HG03097 (cell line): ENCODE results near the gene NRM.

Experiments
- ATAC-seq: cut with Tn5 transposase; IDR thresholded peaks from one replicate; pipeline ENCODE4 v1.9.1; 2021; ENCODE audit not compliant: unreplicated experiment, low FRiP score

NRM gene

DNA sequence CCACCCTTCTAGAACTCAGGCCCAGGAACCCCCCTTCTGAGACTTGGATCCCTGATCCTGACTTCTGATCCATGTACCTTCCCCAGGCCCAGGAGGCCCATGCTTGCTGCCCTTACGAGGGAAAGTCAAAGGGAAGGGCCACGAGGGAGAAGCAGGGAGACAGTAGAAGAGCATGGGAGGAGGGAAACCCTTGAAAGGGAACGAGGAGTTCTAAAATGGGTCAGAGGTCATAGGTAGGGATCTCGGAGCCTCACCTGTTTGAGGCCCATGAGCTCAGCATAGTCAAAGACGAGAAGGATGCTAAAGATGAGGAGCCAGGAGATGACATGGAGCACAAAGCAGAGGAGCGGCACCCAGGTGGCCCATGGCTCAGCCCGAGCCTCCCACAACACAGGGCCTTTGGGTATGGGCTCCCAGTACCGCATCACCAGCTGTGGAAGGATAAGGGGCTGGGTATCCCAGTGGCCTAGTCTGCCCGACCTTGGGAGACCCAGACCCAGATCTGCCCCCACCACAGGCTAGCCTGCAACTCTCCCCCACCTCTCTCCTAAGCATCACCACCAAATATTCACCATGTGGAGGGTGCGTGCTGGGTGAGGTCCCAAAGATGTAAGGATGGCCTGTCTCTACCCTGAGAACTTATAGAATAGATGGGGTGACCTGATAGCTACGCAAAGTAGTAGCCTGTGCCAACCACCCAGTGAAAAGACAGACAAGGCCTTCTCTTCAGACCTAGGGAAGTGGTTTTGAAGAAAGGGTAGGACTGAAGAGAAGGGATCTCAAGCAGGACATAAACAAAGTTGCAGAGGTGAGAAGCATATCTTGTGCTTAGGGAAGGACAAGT, 1.5 kb downstream of the NRM start:
- no peak for ATAC-seq

DNA sequence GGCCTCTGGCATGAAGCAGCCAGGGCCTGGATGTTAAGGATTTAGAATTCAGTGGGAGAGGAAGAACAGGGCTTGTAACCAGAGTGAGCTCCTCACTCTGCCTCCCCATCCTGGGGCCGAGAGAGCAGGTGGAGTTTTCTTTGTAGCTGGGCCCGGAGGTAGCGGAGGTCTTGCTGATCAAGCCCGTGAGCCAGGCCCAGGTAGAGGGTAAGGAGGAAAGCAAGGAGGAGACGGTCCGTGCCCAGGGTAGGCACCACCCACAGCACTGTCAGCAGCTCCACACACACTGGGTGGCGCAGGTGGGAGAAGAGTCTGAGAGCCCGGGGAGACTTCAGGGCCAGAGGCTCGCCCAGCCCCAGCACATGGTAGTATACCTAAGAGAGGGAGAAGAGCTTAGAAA, 2.2 kb downstream of the NRM start:
- no peak for ATAC-seq

DNA sequence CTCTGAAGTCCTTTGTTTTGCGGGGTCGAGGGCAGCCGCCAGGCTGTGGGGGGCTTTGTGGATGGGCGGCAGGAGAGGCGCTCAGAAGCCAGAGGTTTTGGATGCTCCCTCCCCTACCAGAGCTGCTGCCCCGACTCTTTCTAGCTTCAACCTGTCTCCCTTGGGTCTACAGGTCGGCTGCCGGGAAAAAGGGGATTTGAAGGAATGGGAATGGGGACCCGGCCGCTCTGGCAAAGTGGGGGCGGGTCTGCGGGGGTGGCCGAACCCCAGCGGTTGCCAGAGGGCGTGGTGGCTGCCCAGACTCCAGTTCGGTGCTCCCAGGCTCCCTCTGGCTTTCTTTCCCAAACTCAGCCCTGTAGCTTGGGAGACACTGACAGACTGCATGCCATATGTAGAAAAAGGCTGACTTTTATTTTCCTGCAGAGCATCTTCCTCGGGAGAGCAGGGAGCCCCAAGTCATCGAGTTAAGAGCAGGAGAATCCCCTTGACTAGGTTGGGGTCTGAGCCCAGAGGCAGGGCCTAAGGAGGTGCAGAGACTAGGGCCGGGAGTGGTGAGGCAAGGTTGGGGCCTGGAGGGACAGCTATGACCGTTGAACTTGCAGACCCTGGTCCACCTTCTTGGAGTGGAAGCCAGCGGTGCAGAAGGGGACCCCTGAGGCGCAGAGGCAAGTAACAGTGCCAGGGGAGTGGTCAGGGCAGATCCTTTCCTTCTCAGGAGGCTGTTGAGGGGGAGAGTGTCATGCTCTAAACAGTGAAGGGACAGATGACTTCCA, 2.9 kb downstream of the NRM start:
- ATAC-seq = no peak

DNA sequence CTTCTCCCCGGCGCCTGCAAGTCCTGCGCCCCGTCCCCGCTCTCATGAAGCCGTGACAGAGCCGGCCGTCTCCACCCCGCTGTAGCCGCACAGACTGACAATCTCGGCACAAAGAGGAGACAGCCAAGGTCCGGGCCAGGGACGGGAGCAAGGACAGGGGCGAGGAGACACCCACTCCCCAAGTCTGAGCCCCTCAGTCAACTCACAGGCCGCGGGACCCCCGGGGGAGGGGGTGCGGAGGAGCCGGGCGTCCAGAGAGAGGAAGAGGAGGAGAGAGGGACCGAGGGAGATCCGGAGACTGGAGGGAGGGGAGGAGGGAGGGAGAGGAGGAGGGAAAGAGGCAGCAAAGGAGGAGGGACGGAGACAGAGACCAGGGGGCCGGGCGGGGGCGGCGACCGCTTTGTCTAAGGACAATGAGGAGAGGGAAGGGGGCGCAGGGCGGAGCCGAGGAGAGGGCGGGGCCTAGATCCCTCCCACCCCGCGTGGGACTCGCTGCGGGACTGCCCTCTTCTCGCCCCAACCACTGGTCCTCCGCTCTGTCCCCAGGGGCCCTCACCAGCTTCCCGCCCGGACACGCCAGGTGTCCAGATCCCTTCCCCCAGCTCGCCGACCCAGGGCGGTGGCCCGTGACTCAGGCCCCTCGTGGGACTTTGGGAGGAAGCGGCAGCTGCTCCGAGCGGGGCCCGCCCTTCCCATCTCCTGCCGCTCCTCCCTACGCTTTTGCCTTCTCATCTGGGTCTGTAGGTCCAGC, 3.7 kb downstream of the NRM start:
- ATAC-seq = peak; percentile 49

DNA sequence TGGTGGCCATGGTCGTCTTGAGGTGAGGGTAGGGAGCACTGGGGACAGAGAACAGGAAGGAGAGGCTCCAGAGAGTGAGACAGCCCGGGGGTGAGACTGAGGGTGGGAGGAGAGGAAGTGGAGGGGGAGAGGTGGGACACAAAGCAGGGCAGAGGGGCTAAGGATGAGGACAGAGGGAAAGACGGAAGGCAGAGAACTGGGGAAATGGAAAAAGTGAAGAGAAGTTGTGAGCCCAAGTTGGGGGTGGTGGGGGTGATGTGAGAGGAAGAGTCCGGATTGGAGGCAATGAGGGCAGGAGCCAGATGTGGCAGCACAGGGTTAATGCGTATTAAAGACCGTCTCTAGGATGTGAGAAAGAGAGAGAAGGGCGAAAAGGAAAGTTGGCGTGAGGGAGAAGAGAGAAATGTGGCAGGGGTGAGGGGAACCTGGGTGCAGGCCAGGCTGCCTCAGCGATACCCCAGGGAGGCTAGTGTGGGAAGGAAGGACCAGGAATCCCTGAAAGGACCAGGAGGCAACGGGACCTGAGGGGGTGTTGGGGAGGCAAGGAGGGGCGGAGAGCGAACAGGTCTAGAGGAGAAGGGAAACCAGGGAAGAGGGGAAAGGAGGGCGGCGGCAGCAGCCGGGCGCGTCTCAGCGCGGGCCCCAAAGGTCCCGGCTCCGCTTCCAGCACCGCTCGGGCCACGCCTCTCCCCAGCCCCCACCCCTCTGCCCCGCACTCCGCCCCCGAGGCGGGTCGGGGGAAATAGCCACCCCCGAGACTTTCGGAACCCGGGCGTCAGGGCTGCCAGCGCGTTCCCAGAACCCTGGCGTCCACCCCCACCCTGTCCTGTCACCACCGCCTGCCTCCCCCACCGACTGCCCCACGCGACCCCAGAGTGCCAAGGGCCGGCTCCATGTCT, 4.5 kb downstream of the NRM start, which contains the start of gene PPP1R18:
Gene PPP1R18 (minus strand): TSS at position 637 of the 899 bp plus-strand sequence. CDS start 627 bp downstream, at position 10.
- ATAC-seq = peak; percentile 15

DNA sequence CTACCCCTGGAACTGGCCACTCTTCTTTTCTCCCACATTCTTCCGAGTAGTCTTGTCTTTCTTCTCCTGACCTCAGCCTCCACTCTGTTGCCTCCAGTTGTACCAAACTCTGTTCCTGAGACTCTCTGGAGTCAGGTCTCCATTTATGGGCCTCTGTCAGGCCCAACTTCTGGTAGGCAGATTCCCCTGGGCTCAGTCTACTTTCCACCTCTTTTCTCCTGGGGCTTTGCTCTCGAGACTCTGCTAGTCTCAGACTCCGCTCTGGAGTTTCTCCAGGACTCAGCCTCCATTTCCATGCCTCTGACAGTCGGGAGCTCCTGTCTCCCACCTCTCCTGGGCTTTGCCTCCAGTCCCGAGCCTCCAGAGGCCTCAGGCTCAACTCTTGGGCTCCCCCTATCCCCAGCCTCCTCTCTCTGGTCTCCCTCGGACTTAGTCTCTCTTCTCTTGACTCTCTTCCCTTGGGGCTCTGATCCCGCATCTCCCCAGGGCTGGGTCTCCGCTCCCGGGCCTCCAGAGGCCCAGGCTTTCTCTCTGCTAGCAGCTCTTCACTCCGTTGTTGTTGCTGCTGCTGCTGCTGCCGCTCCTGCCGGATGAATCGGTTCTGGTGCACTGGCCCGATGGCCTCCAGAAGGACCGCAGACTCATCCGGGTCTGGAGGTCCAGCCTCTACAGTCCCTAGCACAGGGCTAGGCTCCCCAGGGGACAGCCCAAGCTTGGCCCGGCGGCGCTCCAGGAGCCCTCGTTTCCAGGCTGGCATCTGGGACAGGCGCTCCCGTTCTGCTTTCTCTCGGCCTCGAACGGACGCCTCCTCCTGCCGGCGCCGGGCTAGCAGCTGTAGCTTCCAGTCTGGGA, 5.4 kb downstream of the NRM start:
- ATAC-seq = no peak

DNA sequence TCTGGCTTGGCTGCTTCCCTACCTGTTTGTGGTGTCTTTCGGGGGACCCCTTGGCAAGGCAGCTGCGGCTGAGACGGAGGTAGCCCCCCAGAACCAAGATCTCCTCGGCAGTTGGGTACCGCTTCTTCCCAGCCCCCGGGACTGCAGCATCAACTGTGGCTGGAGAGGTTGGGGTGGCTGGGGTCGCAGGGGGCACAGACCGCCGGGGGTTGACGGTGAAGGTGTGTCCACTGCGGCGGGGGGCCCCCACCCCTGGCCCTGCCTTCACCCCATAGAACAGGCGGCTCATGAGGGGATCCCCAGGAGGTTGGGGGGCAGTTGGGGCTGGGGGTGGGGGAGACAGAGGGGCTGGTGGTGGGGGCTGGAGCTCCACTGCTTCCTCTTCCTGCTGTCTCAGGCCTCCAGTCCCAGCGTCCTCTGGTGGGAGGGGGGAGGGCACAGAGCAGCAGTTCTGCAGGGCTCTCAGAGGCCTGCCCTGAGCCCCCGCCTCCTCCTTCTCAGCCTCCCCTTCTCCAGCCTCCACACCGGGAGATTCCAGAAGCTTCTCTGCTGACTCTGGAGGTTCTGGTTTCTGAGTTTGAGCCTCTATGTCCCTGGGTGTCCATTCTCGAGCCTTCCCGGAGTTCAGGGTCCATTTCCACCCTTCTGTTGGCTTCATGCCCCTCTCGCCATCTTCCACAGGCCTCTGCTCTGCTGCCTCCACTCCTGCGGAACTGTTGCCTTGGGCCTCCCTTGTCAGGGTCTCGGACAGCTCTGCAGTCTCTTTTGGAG, 6.2 kb downstream of the NRM start:
- no peak for ATAC-seq

DNA sequence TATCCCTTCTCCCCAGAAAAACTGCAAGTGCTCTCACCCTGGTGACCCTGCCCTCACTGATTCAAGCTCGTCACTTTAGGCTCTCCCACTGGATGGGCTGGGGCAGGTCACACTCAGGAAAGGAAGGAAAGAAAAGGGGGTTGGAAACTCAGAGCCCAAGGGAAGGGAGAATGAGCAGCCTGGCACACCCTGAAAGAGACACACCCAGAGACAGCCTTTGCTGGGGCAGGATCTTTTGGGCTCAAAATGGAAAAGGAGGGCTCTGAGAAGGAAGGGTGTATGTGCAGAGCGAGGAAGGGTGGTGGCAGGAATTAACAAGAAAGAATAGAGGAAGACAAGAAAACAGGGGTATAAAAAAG, 6.8 kb downstream of the NRM start:
- ATAC-seq = no peak

DNA sequence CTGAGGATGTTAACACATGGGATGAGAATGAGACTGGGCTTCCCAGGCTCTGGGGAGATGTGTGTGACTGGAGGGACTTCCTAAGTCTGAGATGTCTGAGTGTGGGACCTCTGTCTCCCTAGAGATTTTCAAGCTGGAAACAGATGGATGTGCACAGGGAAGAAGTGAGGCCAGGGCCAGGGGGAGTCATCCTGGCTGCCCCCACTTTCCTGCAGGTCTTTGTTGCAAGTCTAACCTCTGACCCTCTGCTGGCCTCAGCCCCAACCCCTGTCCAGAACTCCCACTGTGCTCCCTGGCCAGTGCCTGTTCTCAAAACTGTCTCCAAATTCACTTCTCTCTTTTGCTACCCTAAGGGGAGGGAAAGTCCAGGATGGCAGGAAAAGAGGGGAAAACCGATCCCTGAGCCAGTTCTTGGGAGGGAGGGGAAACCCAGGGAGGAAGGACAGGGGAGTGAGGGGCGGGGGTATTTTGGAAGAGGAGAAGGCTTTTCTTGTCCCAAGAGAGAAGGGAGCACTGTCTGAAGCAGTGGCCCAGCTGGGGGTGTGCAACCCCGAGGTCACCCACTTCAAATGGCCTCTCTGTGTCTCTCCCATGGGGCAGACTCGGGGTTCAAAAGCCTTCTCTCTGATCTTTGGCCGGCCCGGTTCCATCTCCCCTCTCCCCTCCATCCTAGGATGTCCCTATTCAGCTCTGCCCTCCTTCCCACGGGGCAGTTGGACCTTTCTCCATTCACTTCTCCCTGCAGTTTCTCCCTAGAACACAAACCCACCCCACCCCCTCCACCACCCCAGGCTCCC, 7.4 kb downstream of the NRM start:
- ATAC-seq = no peak

DNA sequence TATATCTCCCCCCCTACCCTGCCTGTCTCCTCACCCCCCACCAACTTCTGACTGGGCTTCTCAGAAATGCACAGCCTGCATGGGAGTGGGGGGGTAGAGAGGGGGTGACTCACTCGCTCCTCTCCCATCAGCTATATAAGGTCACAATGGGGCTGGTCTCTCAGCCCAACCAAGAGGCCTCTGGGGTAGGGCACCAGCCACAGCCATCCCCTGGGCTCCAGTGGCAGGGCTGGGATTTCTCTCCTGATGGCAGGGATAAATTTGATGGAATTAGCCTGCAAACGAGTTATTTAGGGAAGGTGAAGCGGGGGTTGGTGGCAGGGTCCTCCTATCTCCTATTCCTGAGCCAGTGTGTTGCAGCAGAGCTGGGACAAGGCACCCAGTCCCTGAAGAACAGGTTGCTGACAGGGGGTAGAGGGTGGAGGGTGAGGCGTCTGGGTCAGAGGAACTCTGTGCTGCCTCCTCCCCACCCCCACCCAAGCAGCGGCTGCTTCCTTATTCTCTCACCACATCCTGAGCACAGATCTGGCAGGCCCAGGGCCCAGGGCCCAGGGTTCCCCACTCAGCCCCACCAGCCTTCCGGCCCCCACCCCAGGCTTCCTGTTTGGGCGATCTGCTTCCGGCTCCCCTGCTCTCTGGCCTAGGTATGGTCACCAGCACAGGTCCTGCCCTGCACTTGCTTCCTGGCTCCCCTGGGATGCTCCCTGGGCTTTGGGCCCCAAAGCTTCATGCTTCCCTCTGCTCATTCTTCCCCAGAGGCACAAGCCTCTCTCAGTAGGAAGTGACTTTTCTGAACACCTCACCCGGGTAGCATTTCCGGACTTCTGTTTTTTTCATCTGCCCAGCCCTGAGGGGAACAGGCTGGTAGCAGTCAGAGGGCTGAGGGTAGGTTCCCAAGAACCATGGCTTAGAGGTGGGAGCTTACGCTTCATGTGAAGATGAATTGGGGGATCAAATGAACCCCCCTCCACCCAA, 8.4 kb downstream of the NRM start:
- peak; percentile 28 for ATAC-seq

DNA sequence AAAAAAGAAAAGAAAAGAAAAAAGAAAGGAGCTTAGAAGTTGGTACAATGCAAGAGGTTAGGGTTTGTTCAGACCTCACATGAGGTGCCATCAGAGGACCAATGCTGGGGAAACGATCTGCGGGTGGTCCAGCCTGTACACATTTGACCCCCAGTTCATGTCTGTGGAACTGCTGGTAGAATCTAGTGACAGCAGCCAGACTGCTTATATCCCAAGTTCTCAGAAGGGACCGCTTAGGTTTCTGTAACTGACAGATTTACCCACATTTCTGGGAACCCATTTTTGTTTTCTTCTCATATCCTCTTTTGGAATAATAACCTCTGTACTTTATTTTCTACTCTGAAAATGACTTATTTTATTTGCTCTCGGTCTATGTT, 9.0 kb downstream of the NRM start:
- no peak for ATAC-seq

DNA sequence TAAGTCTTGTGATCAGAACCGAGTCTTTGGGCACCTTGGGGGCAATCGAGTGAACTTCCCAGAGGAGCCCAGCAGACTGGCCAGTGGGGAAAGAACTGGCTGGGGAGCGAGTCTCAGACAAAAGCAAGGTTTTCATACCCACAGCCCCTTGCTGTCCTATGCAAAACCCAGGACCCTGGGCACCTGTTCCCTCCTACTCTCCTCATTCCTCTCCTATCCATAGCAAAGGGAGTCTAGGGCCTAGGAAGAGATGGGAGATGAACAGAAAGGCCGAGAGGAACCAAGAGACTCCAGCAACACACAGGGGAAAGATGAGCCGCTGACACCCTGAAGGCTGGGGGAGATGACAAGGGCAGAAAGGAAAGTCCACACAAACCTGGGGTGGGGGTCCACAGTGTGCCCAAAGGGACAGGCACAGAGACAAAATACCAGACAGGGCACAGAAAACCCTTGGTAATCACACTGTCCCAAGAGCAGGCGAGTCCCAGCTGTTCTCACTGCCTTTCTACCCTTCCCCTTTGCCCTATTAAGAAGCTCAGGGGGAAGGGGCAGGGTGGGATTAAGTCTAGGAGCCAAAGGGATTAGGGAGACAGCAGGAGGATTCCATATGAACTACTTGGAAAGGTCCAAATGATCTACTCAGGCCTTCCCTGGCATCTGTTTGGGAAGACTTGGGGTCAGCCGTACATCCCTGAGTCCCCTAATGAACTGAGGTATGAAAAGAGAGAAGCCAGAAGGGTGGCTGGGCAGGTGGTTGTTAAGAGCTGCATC, 10.8 kb downstream of the NRM start:
- no peak for ATAC-seq

DNA sequence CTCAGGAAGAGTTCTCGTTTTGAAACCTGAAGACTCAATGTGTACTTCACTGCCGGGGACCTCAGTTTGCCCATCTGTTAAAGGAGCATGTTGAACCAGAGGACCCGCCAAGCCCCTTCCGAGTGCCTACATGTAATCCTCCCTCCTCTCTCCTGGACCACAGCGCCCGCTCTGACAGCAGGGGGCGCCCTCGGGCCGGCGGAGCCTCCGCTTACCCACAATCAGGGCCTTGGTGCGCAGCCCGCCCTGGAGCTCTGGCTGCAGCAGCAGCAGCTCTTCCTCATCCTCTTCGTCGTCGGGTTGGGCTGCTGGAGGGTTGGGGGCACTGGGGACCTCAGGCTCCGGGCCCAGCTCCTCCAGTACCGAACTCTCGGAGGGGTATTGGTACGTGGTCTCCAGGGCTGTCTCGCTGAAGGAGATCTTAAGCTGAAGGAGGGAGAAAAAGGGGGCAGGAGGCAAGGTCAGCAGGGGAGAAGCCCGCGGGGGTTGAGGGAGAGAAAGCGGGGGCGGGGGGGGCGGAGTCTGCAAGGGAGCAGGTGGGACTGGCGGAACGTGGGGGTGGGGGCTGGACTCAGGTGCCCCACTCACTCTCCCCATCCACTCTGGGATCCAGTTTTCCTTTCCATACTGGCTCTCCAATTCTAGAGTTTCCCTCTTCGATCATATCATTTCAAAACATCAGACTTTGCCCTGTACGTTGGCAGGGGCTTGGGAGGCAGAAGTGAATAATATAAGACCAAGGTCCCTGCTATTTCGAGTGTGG, 11.6 kb downstream of the NRM start:
- ATAC-seq = peak; percentile 39

DNA sequence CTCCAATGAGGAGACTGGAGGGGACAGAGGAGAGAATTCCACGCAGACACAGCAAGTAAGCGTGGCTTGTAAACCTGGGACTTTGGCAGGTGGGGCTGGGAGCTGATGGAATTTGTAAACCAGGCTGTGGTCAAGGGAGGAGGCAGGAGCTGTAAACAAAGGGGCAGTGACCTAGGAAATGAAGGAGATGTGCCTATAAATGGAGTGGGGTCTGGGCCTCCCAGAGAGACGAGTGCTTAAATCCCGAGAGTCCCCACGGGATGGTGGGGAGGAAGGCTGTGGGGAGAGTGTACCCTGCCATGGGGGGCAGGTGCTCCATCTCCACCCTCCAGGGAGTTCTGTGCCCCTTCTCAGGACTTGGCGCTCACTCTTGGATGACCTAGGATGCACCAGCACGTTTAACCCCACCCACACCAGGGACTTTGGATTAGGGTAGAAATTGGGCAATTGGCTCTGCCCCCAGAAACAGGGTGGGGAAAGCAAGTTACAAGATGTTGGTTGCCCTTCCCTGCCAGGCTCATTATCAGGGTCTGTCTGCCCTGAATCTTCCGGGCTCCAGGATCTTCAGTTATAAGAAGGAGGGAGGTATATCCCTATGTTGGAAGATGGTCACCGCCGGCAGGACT, 14.0 kb downstream of the NRM start:
- no peak for ATAC-seq
